GF-D8 (cell line): ENCODE data around the gene PCDHB15.
"Not testable (repeated sequence)": the region's sequence is repeated elsewhere in the genome, so short reads cannot be mapped to it uniquely, and the experiment has no call there.

Experiments
- DNase-seq: peaks from one replicate; lab custom pipeline; 2025; lab: John Stamatoyannopoulos, UW

The PCDHB15 gene

GRCh38 chr5:141247434-141247833 is 2.2 kb downstream of the PCDHB15 start:
- not testable (repeated sequence) for DNase-seq

GRCh38 chr5:141250576-141250975 is 5.4 kb downstream of the PCDHB15 start:
- no peak for DNase-seq

GRCh38 chr5:141258464-141258863 is 13.3 kb downstream of the PCDHB15 start:
- no peak for DNase-seq

GRCh38 chr5:141258948-141259347 is 13.8 kb downstream of the PCDHB15 start:
- no peak for DNase-seq

GRCh38 chr5:141260458-141261237 is 15.5 kb downstream of the PCDHB15 start:
- no peak for DNase-seq

GRCh38 chr5:141261238-141261546 is 16.0 kb downstream of the PCDHB15 start:
- DNase-seq, result no peak

GRCh38 chr5:141269195-141269594 is 24.0 kb downstream of the PCDHB15 start:
- DNase-seq, result no peak

- no peak for DNase-seq
These were observed 27.7 kb downstream of the PCDHB15 start for GRCh38 chr5:141272906-141273305.

- no peak for DNase-seq
These were observed 53.2 kb downstream of the PCDHB15 start for GRCh38 chr5:141298376-141298775.
